Posterior vena cava (tissue), 2 donors: Measurements from ENCODE around the gene PLEKHN1. TPM values are rescaled to one million over a fixed set of nuclear protein-coding genes. Genes with fewer than 3 reads are reported as not detected.

Source experiments
- DNase-seq: peaks from one replicate; pipeline ENCODE4 v3.0.0-alpha.2; 2020; ENCODE audit warnings: low spot score
- intact Hi-C, 2 donors: fragments of 100-400 bp; cut with DNase I; formaldehyde crosslinking; loops; one replicate each; pipeline versions ENCODE4 v1.14.1 to v1.14.2; 2022 to 2023
- total RNA-seq, 2 donors: library from RNA; stranded (reverse); fragmentation: NEBNext Ultra II Directional; extraction: Animal tissue kit (Norgen Biotek cat#: 25700); gene quantifications; one replicate each; pipeline ENCODE4 v1.2.1, GENCODE V29; 2021
- donor health status: DM: yes; HTN: yes; CAD: no.
- donor health status: DM: yes; HTN: yes; CAD: no.

Gene PLEKHN1
- total RNA-seq, 2 donors from 2014 or later: 0.86 to 0.88 TPM

DNA sequence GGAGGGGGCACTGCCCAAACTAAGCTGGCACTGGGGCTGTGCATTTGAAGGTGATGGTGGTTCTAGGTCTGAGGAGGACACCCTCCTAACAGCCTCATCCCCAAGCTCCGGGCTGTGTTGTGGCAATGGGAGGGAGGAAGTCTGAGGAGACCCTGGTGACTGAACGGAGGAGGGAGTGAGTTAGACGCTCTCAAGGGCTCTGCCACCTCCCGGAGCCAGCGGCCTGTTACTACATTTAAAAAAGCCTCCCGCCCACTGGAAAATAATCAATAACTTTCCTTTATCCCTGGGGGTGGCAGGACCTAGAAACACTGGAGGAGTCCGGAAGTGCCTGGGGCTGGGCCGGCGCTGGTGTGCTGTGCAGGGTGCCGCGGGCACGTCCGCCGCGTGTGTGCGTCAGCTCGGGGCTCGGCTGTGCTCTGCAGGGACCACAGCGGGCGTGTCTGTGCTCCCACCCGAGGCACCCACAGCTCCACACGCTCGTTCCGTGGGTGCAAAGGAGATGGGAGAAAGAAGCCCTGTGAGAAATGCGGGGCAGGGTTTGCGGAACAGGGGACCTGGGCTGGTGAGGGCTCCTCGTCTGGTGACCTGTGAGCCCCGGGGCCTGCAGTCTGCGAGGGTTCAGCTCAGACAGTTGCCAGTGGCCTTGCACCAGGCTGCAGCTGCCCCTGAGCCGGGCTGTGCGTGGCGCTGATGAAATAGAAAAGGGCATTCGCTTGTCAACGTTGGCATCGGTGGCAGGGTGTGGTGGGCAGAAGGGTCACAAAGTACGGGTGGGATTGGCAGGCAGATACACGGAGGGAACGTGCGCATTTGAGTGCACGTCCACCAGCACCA lies 37.2 kb upstream of the PLEKHN1 start:
- no peak for DNase-seq
- intact Hi-C loops: loop anchor here in 1 of 2 donors (2.0 kb wide), 1 partner anchor 16 kb away; no protein-coding TSS in a partner anchor

DNA sequence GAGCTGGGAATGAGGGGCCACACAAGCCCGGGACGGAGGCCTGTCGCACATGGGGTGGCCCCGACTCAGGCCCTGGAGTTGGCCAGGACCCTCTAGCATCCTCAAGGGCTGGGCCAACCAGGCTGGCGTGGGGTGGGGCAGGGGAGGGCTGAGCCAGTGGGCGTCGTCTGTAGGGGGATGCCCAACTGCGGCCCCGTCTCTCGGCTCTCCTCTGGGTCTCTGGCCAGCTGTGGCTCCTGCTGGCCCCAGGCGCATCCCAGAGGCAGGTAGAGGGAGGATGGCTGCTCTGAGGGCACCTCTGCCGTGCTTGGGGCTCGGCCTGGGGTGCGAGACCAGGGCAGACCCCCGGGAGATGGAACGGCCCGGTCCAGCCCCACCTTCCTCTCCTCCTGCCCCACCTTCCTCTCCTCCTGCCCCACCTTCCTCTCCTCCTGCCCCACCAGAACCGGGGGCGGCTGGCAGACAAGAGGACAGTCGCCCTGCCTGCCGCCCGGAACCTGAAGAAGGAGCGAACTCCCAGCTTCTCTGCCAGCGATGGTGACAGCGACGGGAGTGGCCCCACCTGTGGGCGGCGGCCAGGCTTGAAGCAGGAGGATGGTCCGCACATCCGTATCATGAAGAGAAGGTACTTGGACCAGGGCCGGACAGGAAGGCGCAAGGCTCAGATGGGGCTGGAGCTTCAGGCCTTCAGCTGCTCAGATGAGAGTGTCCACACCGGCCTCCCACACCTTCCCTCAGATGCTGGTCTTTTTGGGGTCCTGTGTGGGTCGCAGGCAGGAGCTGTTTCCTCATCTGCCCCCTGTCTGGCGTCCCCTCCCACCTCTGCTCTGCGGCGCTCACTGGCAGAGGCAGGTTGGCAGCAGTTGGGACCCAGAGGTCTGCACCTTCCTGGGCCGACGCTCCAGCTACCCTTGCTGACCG lies 36.3 kb upstream of the PLEKHN1 start:
- no peak for DNase-seq
- intact Hi-C loops: loop anchor here in 1 of 2 donors (2.0 kb wide), 1 partner anchor 15 kb away; no protein-coding TSS in a partner anchor

DNA sequence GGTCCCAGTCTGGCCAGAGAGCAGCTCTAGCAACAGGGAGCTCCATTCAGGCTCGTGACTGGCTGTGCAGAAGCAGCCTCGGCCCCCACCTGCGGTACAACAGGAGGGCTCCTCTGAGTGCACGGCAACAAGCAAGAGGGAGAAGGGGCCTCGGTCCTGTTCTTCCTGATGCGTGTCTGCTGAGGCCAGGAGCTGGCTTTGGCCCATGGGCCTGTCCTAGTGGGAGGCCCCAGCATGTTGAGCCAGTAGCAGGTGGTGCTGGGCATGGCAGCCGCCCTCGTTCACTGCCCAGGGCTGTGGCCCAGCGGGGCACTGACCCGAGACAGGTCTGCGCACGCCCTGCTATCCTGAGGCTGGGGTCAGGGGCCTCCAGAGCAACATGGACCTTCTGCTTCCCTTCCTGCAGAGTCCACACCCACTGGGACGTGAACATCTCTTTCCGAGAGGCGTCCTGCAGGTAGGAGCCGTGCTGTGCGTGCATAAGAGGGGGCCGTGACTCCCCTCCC lies 35.6 kb upstream of the PLEKHN1 start:
- intact Hi-C loops: no loop called here
- DNase-seq: no peak

DNA sequence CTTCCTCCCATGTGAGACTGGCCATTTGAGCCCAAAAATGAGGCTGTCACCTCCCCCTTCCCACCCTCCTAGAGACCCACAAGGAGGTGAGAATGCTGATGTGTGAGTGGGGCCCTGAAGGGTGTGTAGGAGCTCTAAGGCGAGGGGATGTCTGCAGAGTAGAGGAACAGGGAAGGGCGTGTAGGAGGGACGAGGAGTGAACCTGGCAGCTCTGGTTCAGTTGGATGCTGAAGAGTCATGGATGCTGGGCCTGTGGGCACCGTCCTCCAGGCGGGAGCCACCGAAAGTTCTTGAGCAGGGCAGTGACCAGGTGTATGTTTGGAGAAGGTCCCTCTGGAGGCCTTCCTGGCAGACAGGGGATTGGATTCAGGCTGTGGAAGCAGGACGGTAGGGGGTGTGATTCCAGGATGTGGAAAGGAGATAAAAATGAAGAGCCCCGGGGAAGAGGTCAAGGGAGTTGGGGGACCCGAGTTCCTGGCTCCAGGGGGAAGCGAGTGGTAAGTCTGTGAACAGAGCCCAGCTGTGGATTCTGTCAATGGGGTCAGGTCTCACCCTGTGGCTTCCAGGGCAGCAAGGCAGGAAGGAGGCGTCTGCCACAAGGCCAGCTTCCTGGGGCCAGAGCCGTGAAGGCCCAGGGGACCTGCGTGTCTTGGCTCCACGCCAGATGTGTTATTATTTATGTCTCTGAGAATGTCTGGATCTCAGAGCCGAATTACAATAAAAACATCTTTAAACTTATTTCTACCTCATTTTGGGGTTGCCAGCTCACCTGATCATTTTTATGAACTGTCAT lies 34.7 kb upstream of the PLEKHN1 start:
- DNase-seq: no peak

DNA sequence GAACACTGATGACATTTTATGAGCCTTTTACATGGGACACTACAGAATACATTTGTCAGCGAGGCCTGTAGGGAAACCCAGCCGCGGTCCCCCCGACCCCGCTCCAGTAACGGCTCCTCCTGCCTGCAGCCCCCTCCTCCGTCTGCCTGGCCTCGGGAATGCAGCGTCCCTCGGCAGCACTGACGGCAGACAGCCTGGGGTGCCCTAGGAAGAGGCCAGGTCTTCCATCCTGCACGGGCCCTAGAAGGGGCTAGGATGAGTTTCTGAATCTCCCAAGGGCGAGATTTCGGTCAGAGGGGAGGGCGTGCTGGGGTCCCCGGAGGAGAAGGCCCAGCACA lies 34.1 kb upstream of the PLEKHN1 start:
- intact Hi-C loops: no loop called here
- no peak for DNase-seq

More for the DNA sequence above, 34.7 kb upstream of the PLEKHN1 start:
- intact Hi-C loops: no loop called here

DNA sequence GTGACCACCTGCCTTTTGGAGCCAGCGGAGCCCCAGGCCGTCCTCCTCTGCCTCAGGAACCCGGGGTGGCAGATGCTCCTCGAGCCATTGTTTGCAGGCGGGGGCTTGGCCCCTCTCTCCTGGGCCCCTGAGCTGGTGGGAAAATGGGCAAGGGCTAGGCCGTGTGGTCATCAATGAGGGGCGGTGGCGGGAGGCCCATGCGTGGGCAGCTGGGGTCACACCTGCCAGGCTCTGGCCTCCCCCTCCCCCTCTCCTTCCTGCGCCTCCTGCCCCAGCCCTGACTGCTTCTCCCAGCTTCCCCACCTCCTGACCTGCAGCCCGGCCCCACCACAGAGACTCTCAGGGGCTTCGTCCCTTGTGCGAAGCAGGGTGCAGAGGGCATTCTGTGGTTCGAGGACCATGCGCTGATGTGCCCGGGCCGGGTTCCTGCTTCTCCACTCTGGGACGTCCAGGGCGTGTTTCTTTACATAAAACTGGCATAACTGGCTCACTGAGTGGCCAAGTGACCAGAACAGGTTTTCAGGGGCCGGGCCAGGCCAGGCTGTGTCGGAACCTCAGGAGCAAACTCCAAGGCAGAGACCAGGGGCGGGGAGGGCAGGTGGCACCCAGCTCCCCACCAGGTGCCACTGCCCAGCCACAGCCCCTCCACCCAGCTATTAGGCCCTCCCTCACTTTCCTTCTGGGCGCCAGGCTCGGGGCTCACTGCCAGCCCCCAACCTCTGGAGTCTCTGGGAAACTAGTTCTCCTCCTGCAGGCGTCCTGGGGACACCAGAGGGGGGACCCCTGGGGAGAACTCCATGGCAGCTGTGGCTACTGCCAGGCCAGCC lies 33.3 kb upstream of the PLEKHN1 start:
- no peak for DNase-seq
- intact Hi-C loops: no loop called here

DNA sequence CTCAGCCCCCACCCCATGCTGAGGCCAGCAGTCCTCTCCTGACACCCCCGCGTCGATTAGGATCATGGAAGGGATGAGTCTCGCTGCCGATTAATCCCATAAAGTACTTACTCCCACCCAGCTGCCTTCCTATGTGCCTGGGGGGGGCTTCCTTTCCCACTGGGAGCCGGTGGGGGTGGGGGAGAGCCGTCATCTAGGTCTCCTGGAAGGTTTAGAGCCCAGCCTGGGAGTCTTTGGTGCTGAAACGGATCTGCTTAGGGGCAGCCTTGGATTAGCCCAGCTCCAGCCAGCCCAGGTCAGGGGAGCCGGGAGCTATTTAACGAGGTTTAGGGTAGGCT lies 32.7 kb upstream of the PLEKHN1 start:
- DNase-seq: no peak
- intact Hi-C loops: no loop called here

DNA sequence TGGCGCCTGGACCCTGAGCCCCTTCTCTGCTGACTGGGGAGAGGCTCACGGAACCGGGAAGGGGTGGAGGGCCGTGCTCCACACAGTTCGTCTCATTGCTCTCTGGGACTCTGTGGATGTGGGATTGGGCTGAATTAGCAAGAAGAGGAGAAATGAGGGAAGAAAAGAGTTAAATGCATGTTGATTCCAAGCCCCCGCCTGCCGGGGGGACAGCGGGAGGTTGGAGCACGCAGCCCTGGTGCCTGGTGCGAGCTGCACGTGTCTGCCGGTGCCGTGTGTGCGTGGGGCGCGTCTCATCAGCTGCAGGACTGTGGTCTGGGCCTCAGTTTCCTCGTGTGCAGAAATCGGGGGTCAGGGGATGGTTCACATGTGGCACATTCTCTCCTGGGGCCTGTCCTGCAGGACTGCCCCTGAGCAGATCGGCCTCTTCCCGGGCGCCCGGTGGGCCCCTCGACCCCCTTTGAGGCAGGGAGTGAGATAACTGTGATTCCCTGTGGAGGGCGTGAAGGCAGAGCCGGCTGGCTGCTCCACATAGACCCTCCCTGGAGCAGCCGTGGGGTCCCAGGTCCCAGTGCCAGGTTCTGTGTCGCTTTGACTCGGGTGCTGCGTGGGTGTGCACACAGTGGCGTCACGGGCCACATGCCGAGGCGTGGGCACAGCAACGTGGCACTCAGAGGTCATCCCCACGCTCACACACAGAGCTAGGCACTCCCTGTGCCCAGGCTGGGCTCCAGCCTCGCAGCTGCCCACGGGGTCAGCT lies 31.1 kb upstream of the PLEKHN1 start:
- intact Hi-C loops: no loop called here
- no peak for DNase-seq

DNA sequence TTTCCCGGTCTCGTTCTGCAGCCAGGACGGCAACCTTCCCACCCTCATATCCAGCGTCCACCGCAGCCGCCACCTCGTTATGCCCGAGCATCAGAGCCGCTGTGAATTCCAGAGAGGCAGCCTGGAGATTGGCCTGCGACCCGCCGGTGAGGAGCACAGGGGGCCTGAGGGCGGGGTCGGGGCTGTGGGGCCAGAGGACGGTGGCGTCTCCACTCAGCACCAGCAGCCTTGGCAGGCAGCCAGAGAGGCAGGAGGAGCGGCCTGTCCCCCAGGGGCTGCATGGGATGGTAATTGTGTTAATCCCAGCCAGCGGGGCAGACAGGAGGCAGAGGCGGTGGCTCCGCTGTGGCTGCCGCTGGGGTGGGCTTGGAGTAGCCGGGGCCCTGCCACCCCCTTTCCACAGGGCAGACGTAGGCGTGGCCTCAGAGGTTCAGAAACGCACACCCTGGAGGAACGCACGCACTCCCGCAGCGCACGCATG lies 30.5 kb upstream of the PLEKHN1 start:
- no peak for DNase-seq
- intact Hi-C loops: no loop called here

DNA sequence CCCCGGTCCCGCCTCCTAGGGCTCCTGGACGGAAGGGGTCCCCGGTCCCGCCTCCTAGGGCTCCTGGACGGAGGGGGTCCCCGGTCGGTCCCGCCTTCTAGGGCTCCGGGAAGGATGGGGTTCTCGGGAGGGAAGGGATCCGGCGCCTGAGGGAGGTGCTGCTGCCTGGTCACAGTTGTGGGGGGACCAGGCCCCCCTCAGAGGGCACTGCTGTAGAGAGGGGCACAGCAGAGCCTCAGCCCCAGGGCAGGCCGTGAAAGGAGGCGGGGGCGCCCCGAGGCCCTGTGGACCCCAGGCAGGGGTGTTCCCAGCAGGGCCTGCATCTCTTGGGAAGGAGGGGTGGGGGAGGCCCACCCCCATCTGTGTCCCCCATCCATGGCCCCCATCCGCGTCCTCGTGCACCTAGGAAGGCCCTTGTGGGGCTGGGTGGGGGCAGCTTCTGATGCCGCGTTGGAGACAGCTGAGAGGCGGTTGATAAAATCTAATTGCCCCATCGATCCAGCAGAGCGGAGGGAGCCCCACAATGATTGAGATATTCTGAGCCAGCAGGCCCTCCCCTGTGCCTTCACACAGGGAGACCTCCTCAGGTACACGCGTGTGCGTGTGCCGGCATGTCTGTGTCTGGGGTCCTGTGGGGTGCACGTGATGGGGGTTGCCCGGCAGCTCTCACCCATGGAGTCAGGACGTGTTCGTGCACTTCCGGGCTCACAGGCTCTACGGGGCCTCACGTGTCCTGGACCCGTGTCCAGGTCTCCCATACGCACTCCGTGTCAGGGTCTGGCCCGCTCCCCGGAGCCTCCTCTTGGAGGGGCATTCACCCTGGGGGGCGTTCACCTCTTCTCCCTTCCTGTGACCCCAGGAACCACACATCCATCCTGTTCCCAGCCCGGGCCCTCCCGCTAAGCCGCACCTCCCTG lies 29.7 kb upstream of the PLEKHN1 start:
- intact Hi-C loops: no loop called here

DNA sequence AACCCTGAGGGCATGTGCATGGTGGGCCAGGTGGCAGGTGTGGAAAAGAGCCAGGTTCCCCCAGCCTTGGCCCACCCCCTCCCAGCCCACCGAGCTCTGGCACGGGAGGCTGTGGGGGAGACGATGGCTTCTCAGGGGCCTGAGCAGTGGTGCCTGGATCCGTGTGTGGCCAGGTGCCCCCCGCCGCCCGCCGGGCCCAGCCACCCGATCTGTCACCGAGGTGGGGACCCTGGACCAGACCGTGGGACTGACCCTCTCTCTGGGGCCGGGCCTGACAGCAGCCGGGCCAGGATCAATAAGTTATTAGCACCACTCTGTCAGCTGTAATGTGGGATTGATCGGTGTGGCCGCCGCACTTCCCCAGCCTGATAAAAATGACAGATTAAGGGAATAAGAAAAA lies 28.8 kb upstream of the PLEKHN1 start:
- intact Hi-C loops: no loop called here
- DNase-seq: no peak

More for the DNA sequence above, 29.7 kb upstream of the PLEKHN1 start:
- no peak for DNase-seq

DNA sequence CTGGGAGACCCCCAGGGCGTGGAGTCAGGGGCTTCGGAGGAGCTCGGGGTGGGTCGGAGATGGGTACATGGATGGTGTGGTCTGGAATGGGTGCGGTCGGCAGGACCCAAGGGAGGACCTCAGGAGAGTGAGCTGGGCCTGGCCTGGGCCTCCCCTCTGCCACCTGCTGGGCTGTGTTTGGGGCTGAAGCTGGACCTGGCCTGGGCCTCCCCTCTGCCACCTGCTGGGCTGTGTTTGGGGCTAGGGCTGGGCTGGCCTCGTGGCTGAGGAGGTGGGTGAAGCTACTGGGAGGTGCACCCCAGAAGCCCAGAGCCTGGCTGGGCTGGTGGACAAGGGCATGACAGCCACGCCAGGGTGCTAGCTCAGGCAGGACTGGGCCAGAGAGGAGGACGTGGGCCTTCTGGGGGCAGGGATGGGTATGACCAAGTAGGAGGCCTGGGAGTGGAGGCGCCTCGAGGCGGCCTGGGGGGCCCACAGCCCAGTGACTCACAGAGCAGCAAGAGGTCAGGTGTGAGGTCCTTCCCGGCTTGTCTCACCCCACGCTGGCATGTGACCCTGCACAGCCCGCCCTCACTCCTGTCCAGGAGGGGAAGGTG lies 28.1 kb upstream of the PLEKHN1 start:
- intact Hi-C loops: no loop called here
- DNase-seq: no peak

DNA sequence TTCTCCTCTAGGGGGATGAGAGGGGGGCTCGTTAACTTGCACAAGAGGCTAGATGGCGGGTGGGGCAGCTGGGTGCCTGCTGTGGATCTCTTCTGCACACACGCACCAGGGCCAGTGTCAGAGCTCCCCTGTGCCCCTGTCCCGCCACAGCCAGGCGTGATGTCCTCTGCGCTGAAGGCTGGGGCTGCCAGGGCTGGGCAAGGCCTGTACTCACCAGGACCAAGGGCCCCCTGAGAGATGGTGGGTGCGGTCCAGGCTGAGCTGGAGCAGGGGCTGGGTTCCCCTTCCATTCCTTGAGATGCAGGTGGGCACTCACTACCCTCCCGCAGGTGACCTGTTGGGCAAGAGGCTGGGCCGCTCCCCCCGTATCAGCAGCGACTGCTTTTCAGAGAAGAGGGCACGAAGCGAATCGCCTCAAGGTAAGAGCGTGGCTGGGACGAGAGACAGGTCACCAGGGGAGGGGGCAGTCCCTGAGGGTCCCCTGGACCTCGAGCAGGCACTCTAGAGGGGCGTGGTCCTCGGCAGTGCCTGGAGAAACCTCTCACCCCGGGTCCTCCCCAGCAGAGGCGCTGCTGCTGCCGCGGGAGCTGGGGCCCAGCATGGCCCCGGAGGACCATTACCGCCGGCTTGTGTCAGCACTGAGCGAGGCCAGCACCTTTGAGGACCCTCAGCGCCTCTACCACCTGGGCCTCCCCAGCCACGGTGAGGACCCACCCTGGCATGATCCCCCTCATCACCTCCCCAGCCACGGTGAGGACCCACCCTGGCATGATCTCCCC lies 27.4 kb upstream of the PLEKHN1 start:
- no peak for DNase-seq
- intact Hi-C loops: no loop called here

DNA sequence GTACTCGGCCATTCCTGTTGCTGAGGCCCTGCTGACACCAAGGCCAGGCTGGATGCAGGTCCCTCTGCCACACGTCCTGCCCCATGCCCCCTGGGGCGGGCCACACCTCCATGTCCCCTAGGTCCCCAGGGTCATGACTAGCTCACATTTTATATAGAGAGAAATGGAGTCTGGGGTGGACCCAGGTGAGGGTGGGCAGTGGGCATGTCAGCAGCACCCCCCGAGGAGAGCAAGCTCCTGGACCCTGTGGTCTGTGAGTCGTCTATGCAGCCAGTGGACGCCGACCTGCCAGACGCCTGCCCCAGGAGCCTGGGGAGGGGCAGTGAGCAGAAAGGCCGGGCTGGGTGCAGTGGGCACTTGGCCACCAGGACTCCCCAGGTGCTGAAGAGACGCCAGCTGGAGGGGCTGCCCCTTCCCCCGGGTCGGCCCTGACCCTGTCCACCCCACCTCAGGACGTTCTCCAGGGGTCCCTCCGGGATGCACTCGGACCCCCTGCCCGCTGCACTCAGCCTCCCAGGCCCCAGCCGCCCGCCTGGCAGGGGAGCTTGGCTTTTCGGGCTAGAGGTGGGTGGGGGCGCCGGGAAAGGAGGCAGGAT lies 26.7 kb upstream of the PLEKHN1 start:
- no peak for DNase-seq
- intact Hi-C loops: no loop called here
